Measurements from ENCODE around the gene ZNF423.

The ZNF423 gene

GRCh38 chr16:49754495-49755312, 101.2 kb downstream of the ZNF423 start:
- H3K9me3 ChIP-seq (ENCODE audit: control insufficient read depth, low read length): no peaks in the 10 kb centered on the region
- 22% methylated on average over 21 of the region's 21 CpGs for WGBS
- H3K9ac ChIP-seq (ENCODE audit: low read length): peak overlapping the region; percentile 73

GRCh38 chr16:49750341-49751000, 105.4 kb downstream of the ZNF423 start:
- 54% methylated on average over 15 of the region's 15 CpGs for WGBS
- no peak overlapping the region for H2BK120ac ChIP-seq (ENCODE audit: low read depth, low read length)
- H3K4me1 ChIP-seq (ENCODE audit: control insufficient read depth, insufficient read depth, low read depth, low read length): peaks cover 32% of the 10 kb centered on the region
- H3K14ac ChIP-seq (ENCODE audit: low read length in 2 of 2): no peak overlapping the region
- H3K9me3 ChIP-seq (ENCODE audit: control insufficient read depth, low read length): no peaks in the 10 kb centered on the region
- peak overlapping the region; percentile 18 for H4K91ac ChIP-seq (ENCODE audit: low read length)
- no peak overlapping the region for H3K4me2 ChIP-seq (ENCODE audit: low read length, poor library complexity, severe bottlenecking)
- no peak overlapping the region for H3K27ac ChIP-seq (ENCODE audit: low read length, poor library complexity, severe bottlenecking)
- H2AK5ac ChIP-seq (ENCODE audit: low read length, severe bottlenecking): no peak overlapping the region
- no peak overlapping the region for H3K18ac ChIP-seq (ENCODE audit: low read depth in 1 of 2, low read length in 2 of 2)
- peak; percentile 3 for DNase-seq
- H3K36me3 ChIP-seq (ENCODE audit: control insufficient read depth in 1 of 2, insufficient read depth in 2 of 2, low read depth in 1 of 2, low read length in 2 of 2): no peaks in the 10 kb centered on the region
- H3K9ac ChIP-seq (ENCODE audit: low read length): no peak overlapping the region
- H3K23ac ChIP-seq (ENCODE audit: low read length in 2 of 2): no peak overlapping the region
- no peak overlapping the region for H3K4me3 ChIP-seq (ENCODE audit: insufficient read depth in 1 of 2, low read depth in 1 of 2, low read length in 2 of 2)
- no peak overlapping the region for H3K4ac ChIP-seq (ENCODE audit: low read depth in 1 of 2, low read length in 2 of 2)
- no peak overlapping the region for H4K8ac ChIP-seq (ENCODE audit: low read length)
- no peak overlapping the region for H2BK12ac ChIP-seq (ENCODE audit: low read length in 2 of 2)
- H3K27me3 ChIP-seq (ENCODE audit: control insufficient read depth in 1 of 2, insufficient read depth in 1 of 2, low read length in 2 of 2): peaks cover 7 to 20% of the 10 kb centered on the region in 2 experiments
- H2BK15ac ChIP-seq (ENCODE audit: low read depth, poor library complexity, severe bottlenecking): no peak overlapping the region
- H3K79me1 ChIP-seq (replicated peaks; ENCODE audit: low read length, poor library complexity, severe bottlenecking): peaks cover 5% of the 10 kb centered on the region
- no peak overlapping the region for H2BK5ac ChIP-seq (ENCODE audit: low read depth, low read length, poor library complexity, severe bottlenecking)
- no peak overlapping the region for H2AFZ ChIP-seq (ENCODE audit: low read depth, low read length)

More at GRCh38 chr16:49754495-49755312, 101.2 kb downstream of the ZNF423 start:
- Histone ChIP-seq H4K8ac (ENCODE audit: low read length) (peak overlapping the region; percentile 89), H2AK5ac (ENCODE audit: low read length, severe bottlenecking) (peak overlapping the region; percentile 6), H3K23ac (ENCODE audit: low read length in 2 of 2) (peak overlapping the region in 1 of 2 experiments; percentile 14), H3K4ac (ENCODE audit: low read depth in 1 of 2, low read length in 2 of 2) (peak overlapping the region in 1 of 2 experiments; percentile 6), H3K14ac (ENCODE audit: low read length in 2 of 2) (peak overlapping the region in 1 of 2 experiments; percentile 19), H2BK120ac (ENCODE audit: low read depth, low read length) (peak overlapping the region; percentile 46), H3K79me1 (replicated peaks; ENCODE audit: low read length, poor library complexity, severe bottlenecking) (peaks cover 4% of the 10 kb centered on the region), H3K36me3 (ENCODE audit: control insufficient read depth in 1 of 2, insufficient read depth in 2 of 2, low read depth in 1 of 2, low read length in 2 of 2) (no peaks in the 10 kb centered on the region), H3K18ac (ENCODE audit: low read depth in 1 of 2, low read length in 2 of 2) (peak overlapping the region; percentile 50 to 58), H4K91ac (ENCODE audit: low read length) (peak overlapping the region; percentile 56), H3K27ac (ENCODE audit: low read length, poor library complexity, severe bottlenecking) (peak overlapping the region; percentile 68), H3K27me3 (ENCODE audit: control insufficient read depth in 1 of 2, insufficient read depth in 1 of 2, low read length in 2 of 2) (peaks cover 4% of the 10 kb centered on the region in 2 experiments), H2BK15ac (ENCODE audit: low read depth, poor library complexity, severe bottlenecking) (peak overlapping the region; percentile 50), H2AFZ (ENCODE audit: low read depth, low read length) (peak overlapping the region; percentile 8), H3K4me2 (ENCODE audit: low read length, poor library complexity, severe bottlenecking) (peak overlapping the region; percentile 70), H3K4me1 (ENCODE audit: control insufficient read depth, insufficient read depth, low read depth, low read length) (peaks cover 33% of the 10 kb centered on the region), H3K4me3 (ENCODE audit: insufficient read depth in 1 of 2, low read depth in 1 of 2, low read length in 2 of 2) (peak overlapping the region; percentile 32 to 71), H2BK12ac (ENCODE audit: low read length in 2 of 2) (peak overlapping the region in 1 of 2 experiments; percentile 45), H2BK5ac (ENCODE audit: low read depth, low read length, poor library complexity, severe bottlenecking) (no peak overlapping the region)
- DNase-seq: peak; percentile 17

- no peak overlapping the region for H3K27ac ChIP-seq (ENCODE audit: low read length, poor library complexity, severe bottlenecking)
- H2BK12ac ChIP-seq (ENCODE audit: low read length in 2 of 2): peak overlapping the region in 1 of 2 experiments; percentile 19
- H3K18ac ChIP-seq (ENCODE audit: low read depth in 1 of 2, low read length in 2 of 2): no peak overlapping the region
- no peak overlapping the region for H3K9ac ChIP-seq (ENCODE audit: low read length)
- H3K4me3 ChIP-seq (ENCODE audit: insufficient read depth in 1 of 2, low read depth in 1 of 2, low read length in 2 of 2): no peak overlapping the region
- H3K4me1 ChIP-seq (ENCODE audit: control insufficient read depth, insufficient read depth, low read depth, low read length): peaks cover 28% of the 10 kb centered on the region
- H3K79me1 ChIP-seq (replicated peaks; ENCODE audit: low read length, poor library complexity, severe bottlenecking): peaks cover 5% of the 10 kb centered on the region
- no peak overlapping the region for H4K8ac ChIP-seq (ENCODE audit: low read length)
- H2AK5ac ChIP-seq (ENCODE audit: low read length, severe bottlenecking): no peak overlapping the region
- DNase-seq: no peak
- H4K91ac ChIP-seq (ENCODE audit: low read length): no peak overlapping the region
- H3K14ac ChIP-seq (ENCODE audit: low read length in 2 of 2): no peak overlapping the region
- no peaks in the 10 kb centered on the region for H3K9me3 ChIP-seq (ENCODE audit: control insufficient read depth, low read length)
- no peak overlapping the region for H3K4ac ChIP-seq (ENCODE audit: low read depth in 1 of 2, low read length in 2 of 2)
- no peak overlapping the region for H2BK120ac ChIP-seq (ENCODE audit: low read depth, low read length)
- no peak overlapping the region for H2BK15ac ChIP-seq (ENCODE audit: low read depth, poor library complexity, severe bottlenecking)
- peaks cover 7 to 20% of the 10 kb centered on the region in 2 experiments for H3K27me3 ChIP-seq (ENCODE audit: control insufficient read depth in 1 of 2, insufficient read depth in 1 of 2, low read length in 2 of 2)
- no peak overlapping the region for H2AFZ ChIP-seq (ENCODE audit: low read depth, low read length)
- WGBS: 74% methylated on average over 9 of the region's 9 CpGs
- no peak overlapping the region for H3K23ac ChIP-seq (ENCODE audit: low read length in 2 of 2)
- no peaks in the 10 kb centered on the region for H3K36me3 ChIP-seq (ENCODE audit: control insufficient read depth in 1 of 2, insufficient read depth in 2 of 2, low read depth in 1 of 2, low read length in 2 of 2)
- H3K4me2 ChIP-seq (ENCODE audit: low read length, poor library complexity, severe bottlenecking): no peak overlapping the region
- H2BK5ac ChIP-seq (ENCODE audit: low read depth, low read length, poor library complexity, severe bottlenecking): no peak overlapping the region
Observed at GRCh38 chr16:49749816-49750215, 106.1 kb downstream of the ZNF423 start.

- Histone ChIP-seq H3K36me3 (ENCODE audit: control insufficient read depth in 1 of 2, insufficient read depth in 2 of 2, low read depth in 1 of 2, low read length in 2 of 2) (no peaks in the 10 kb centered on the region), H3K9me3 (ENCODE audit: control insufficient read depth, low read length) (no peaks in the 10 kb centered on the region), H3K4ac (ENCODE audit: low read depth in 1 of 2, low read length in 2 of 2) (no peak overlapping the region), H4K8ac (ENCODE audit: low read length) (no peak overlapping the region), H3K4me1 (ENCODE audit: control insufficient read depth, insufficient read depth, low read depth, low read length) (peaks cover 31% of the 10 kb centered on the region), H3K18ac (ENCODE audit: low read depth in 1 of 2, low read length in 2 of 2) (no peak overlapping the region), H3K4me2 (ENCODE audit: low read length, poor library complexity, severe bottlenecking) (no peak overlapping the region), H3K14ac (ENCODE audit: low read length in 2 of 2) (no peak overlapping the region), H4K91ac (ENCODE audit: low read length) (no peak overlapping the region), H2AK5ac (ENCODE audit: low read length, severe bottlenecking) (no peak overlapping the region), H3K9ac (ENCODE audit: low read length) (no peak overlapping the region), H2BK5ac (ENCODE audit: low read depth, low read length, poor library complexity, severe bottlenecking) (no peak overlapping the region), H3K23ac (ENCODE audit: low read length in 2 of 2) (no peak overlapping the region), H3K79me1 (replicated peaks; ENCODE audit: low read length, poor library complexity, severe bottlenecking) (peaks cover 10% of the 10 kb centered on the region), H2BK12ac (ENCODE audit: low read length in 2 of 2) (no peak overlapping the region), H2BK120ac (ENCODE audit: low read depth, low read length) (no peak overlapping the region), H2AFZ (ENCODE audit: low read depth, low read length) (no peak overlapping the region), H2BK15ac (ENCODE audit: low read depth, poor library complexity, severe bottlenecking) (no peak overlapping the region), H3K4me3 (ENCODE audit: insufficient read depth in 1 of 2, low read depth in 1 of 2, low read length in 2 of 2) (peak overlapping the region in 1 of 2 experiments; percentile 32), H3K27ac (ENCODE audit: low read length, poor library complexity, severe bottlenecking) (no peak overlapping the region), H3K27me3 (ENCODE audit: control insufficient read depth in 1 of 2, insufficient read depth in 1 of 2, low read length in 2 of 2) (peaks cover 7 to 23% of the 10 kb centered on the region in 2 experiments)
- 60% methylated on average over 11 of the region's 11 CpGs for WGBS
- peak; percentile 17 for DNase-seq
Observed at GRCh38 chr16:49748322-49748721, 107.6 kb downstream of the ZNF423 start.

Measured in mesenchymal stem cell (in vitro differentiated cells and primary cell).